SK-N-MC (cell line): Measurements from ENCODE around the gene EOGT.

Experiments used
- EZH2 ChIP-seq: fragments of 200-600 bp; sonication (generic); IDR thresholded peaks from one replicate; pipeline ENCODE4 v1.6.1; 2017; ENCODE audit warnings: antibody characterized with exemption
- FOXP2 ChIP-seq: optimal IDR thresholded peaks from 2 replicates; pipeline ENCODE3; 2011; ENCODE audit warnings: mild to moderate bottlenecking, moderate library complexity; ENCODE audit not compliant: insufficient read depth; ENCODE audit errors: extremely low read length, control extremely low read depth
- POLR2AphosphoS5 ChIP-seq: IDR thresholded peaks from 2 replicates; pipeline ENCODE4 v1.6.1; 2012; ENCODE audit warnings: mild to moderate bottlenecking, low read depth, low read length, borderline replicate concordance

GRCh38 chr3:69020857-69021256, 7.4 kb upstream of the EOGT start:
- TF ChIP-seq POLR2AphosphoS5 (no peak), EZH2 (no peak), FOXP2 (no peak)
